Nephron progenitor cell (in vitro differentiated cells): Measurements from ENCODE around the gene CHIA.

Source experiments
- DNase-seq: peaks from one replicate; pipeline ENCODE4 v3.0.0; 2021
- H3K27ac Mint-ChIP-seq: 2 replicates; pipeline ENCODE4 v1.8.0; 2021; ENCODE audit warnings: mild to moderate bottlenecking, moderate library complexity, mixed read lengths
- H3K27me3 Mint-ChIP-seq: 2 replicates; pipeline ENCODE4 v1.8.0; 2021; ENCODE audit warnings: mild to moderate bottlenecking, low read depth, mixed read lengths; ENCODE audit not compliant: poor library complexity
- H3K36me3 Mint-ChIP-seq: 2 replicates; pipeline ENCODE4 v1.8.0; 2021; ENCODE audit warnings: low read depth, mixed read lengths
- H3K4me1 Mint-ChIP-seq: 2 replicates; pipeline ENCODE4 v1.8.0; 2021; ENCODE audit warnings: mixed read lengths
- H3K4me3 Mint-ChIP-seq: 2 replicates; pipeline ENCODE4 v1.8.0; 2021; ENCODE audit warnings: mild to moderate bottlenecking, moderate library complexity, mixed read lengths
- H3K9me3 Mint-ChIP-seq: 2 replicates; pipeline ENCODE4 v1.8.0; 2021; ENCODE audit warnings: mild to moderate bottlenecking, moderate library complexity, mixed read lengths
- TF ChIP-seq, protein P1 (sequence below): fragments of 200-600 bp; sonication (generic); IDR thresholded peaks from 2 replicates; pipeline ENCODE4 v1.5.0; 2021; ENCODE audit warnings: antibody characterized with exemption

The CHIA gene

DNA sequence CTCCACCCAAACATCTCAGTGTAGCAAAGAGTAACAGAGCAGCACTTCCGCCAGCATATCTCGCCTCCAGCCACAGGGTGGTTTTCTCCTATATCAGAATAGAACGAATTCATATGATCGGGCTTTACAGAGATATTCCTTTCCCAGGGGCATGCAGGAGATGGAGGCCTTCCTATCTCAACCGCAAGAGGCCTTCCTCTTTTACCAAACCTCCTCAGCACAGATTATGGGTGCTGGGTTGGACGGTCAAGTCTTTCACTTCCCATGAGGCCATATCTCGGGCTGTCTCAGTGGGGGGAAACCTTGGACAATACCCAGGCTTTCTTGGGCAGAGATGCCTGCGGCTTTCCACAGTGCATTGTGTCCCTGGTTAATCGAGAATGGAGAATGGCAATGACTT lies 71.1 kb downstream of the CHIA start:
- TF ChIP-seq, protein P1, sequence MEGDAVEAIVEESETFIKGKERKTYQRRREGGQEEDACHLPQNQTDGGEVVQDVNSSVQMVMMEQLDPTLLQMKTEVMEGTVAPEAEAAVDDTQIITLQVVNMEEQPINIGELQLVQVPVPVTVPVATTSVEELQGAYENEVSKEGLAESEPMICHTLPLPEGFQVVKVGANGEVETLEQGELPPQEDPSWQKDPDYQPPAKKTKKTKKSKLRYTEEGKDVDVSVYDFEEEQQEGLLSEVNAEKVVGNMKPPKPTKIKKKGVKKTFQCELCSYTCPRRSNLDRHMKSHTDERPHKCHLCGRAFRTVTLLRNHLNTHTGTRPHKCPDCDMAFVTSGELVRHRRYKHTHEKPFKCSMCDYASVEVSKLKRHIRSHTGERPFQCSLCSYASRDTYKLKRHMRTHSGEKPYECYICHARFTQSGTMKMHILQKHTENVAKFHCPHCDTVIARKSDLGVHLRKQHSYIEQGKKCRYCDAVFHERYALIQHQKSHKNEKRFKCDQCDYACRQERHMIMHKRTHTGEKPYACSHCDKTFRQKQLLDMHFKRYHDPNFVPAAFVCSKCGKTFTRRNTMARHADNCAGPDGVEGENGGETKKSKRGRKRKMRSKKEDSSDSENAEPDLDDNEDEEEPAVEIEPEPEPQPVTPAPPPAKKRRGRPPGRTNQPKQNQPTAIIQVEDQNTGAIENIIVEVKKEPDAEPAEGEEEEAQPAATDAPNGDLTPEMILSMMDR, result no peak

DNA sequence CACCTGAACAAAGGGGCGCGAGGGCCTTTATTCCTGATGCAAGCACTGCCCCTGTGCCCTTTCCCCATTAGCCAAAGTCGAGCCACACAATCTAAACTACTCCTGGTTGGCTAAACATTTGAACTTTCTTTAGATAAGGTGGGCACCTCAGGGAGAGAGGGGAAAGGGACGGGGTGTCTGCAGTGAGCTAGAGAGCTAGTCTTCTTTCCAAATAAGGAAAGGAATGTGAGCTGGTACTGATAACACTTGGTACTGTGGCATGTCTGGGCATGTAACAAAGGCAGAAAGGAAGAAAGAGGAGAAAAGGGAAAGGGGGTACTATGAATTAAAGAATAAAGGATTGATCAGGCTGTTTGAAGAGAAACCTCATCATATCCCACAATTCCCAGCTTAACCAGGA lies 74.0 kb downstream of the CHIA start:
- H3K4me3 Mint-ChIP-seq, result no peak overlapping the region
- no peaks in the 10 kb centered on the region for H3K27me3 Mint-ChIP-seq
- TF ChIP-seq, protein P1, result no peak
- no peak for DNase-seq
- no peak overlapping the region for H3K27ac Mint-ChIP-seq
- no peaks in the 10 kb centered on the region for H3K9me3 Mint-ChIP-seq
- H3K4me1 Mint-ChIP-seq, result peaks cover 18% of the 10 kb centered on the region
- no peaks in the 10 kb centered on the region for H3K36me3 Mint-ChIP-seq

More for the DNA sequence above, 71.1 kb downstream of the CHIA start:
- H3K4me1 Mint-ChIP-seq, result peaks cover 22% of the 10 kb centered on the region
- H3K9me3 Mint-ChIP-seq, result no peaks in the 10 kb centered on the region
- no peak overlapping the region for H3K27ac Mint-ChIP-seq
- no peaks in the 10 kb centered on the region for H3K36me3 Mint-ChIP-seq
- no peak overlapping the region for H3K4me3 Mint-ChIP-seq
- no peaks in the 10 kb centered on the region for H3K27me3 Mint-ChIP-seq
- DNase-seq, result no peak

DNA sequence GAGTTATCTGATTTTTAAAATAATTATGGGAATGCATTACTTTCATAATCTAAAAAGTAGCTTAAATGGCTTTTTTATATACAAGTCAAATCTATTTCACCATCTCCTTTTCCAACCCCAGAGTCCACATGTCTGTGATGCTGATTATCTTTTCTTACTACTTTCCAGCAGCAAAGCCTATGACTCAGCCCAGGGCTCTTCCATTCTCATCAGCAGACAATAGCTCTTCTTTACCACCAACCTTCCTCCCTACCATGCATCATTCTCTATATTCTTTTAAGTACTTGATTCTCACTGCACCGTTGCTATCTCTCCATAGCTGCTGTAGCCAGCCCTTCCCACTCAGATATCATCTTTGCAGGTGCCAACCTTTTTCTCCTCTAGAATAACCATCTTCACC lies 75.6 kb downstream of the CHIA start:
- Mint-ChIP-seq H3K27ac (no peak overlapping the region), H3K36me3 (no peaks in the 10 kb centered on the region), H3K27me3 (no peaks in the 10 kb centered on the region), H3K9me3 (no peaks in the 10 kb centered on the region), H3K4me3 (no peak overlapping the region), H3K4me1 (peaks cover 7% of the 10 kb centered on the region)
- DNase-seq, result no peak
- TF ChIP-seq, protein P1, result no peak

DNA sequence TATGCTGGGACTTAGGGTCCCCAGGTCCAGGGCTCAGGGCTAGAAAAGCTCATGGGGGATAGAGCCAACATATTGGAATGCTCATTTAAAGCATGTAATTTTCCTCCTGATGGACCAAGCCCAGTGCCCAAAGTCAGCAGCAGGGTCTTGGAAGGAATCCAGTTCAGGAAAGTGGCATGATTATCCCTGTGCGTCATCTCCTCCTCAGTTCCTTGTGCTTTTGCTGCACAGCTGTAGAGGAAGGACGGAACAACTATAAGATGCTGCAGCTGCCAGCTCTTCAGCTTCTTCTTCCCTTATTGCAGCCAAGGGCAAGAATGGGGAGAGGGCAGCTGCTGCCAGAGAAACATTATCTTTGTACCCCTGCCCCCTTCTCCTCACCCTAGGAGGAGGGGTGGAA lies 78.5 kb downstream of the CHIA start:
- peaks cover 4% of the 10 kb centered on the region for H3K27me3 Mint-ChIP-seq
- TF ChIP-seq, protein P1, result no peak
- no peak overlapping the region for H3K4me3 Mint-ChIP-seq
- H3K9me3 Mint-ChIP-seq, result no peaks in the 10 kb centered on the region
- peaks cover 7% of the 10 kb centered on the region for H3K4me1 Mint-ChIP-seq
- DNase-seq, result no peak
- no peak overlapping the region for H3K27ac Mint-ChIP-seq
- H3K36me3 Mint-ChIP-seq, result no peaks in the 10 kb centered on the region

DNA sequence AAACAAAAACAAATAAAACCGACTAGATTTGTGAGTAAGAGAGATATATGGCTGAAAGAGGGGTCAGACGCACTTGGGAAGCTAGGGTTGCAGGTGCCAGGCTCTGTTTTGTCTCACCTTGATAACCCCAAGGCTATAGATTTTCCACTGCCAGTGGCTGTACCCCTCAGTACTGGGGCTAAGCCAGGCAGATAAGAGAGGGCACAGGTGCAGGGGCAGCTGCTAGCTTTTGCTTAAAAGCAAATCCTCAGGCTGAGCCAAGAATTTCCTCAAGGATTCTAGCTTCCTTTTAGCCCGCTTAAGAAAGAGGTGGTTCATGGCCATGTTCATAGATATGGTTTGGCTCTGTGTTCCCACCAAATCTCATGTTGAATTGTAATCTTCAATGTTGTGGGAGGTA lies 79.0 kb downstream of the CHIA start:
- Mint-ChIP-seq H3K27me3 (peaks cover 4% of the 10 kb centered on the region), H3K9me3 (no peaks in the 10 kb centered on the region), H3K36me3 (no peaks in the 10 kb centered on the region), H3K4me3 (no peak overlapping the region), H3K27ac (no peak overlapping the region), H3K4me1 (peaks cover 4% of the 10 kb centered on the region)
- DNase-seq, result no peak
- TF ChIP-seq, protein P1, result no peak
